HL-60 (cell line): ENCODE results near the gene MICAL2.

ENCODE experiments used
- DNase-seq, 2 experiments: peaks; one replicate each; pipeline ENCODE4 v3.0.0-alpha.2; 2010 to 2020; ENCODE audit warnings: low read depth in 1 of 2, low spot score in 1 of 2
- H3K27ac ChIP-seq: fragments of 250-450 bp; sonication (Bioruptor Pico); replicated peaks from 2 replicates; pipeline ENCODE4 v1.5.1; 2020; ENCODE audit warnings: mild to moderate bottlenecking, moderate library complexity
- H3K27me3 ChIP-seq: fragments of 250-450 bp; sonication (Bioruptor Pico); 2 replicates; pipeline ENCODE4 v1.5.1; 2021; ENCODE audit warnings: mild to moderate bottlenecking, moderate library complexity; ENCODE audit not compliant: insufficient read depth, poor library complexity, severe bottlenecking
- H3K4me3 ChIP-seq: replicated peaks from 2 replicates; pipeline ENCODE4 v1.5.1; 2011; ENCODE audit warnings: mild to moderate bottlenecking, control low read depth, low read length; ENCODE audit not compliant: insufficient read depth
- CTCF ChIP-seq: IDR thresholded peaks from one replicate; pipeline ENCODE4 v1.5.1; 2011; ENCODE audit warnings: low read length, control low read depth, inconsistent platforms; ENCODE audit not compliant: insufficient read depth
- GABPA ChIP-seq: IDR thresholded peaks from 2 replicates; pipeline ENCODE4 v1.6.1; 2012; ENCODE audit warnings: low read depth
- POLR2AphosphoS5 ChIP-seq: IDR thresholded peaks from 2 replicates; pipeline ENCODE4 v1.6.1; 2012; ENCODE audit warnings: low read depth
- SPI1 ChIP-seq: IDR thresholded peaks from 2 replicates; pipeline ENCODE4 v1.6.1; 2012; ENCODE audit warnings: low read depth, mild to moderate bottlenecking, borderline replicate concordance
- TF ChIP-seq, protein P1 (sequence below): IDR thresholded peaks from 2 replicates; pipeline ENCODE4 v1.6.1; 2012; ENCODE audit warnings: low read depth; ENCODE audit not compliant: insufficient replicate concordance

Gene MICAL2

DNA sequence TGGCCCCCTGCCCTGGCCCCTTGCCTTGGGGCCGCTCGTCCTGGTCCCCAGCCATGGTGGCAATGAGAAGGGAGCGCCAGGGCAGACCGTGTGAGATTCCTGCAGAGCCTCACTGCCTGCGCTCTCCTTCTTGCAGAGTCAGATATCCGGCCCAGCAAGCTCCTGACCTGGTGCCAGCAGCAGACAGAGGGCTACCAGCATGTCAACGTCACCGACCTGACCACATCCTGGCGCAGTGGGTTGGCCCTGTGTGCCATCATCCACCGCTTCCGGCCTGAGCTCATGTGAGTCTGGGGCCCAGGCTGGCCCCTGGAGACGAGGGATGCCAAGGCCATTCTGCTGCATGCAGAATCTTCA lies 114.1 kb downstream of the MICAL2 start:
- DNase-seq: peak; percentile 71 to 93
- Histone ChIP-seq H3K27ac (peak overlapping the region; percentile 82), H3K27me3 (no peaks in the 10 kb centered on the region), H3K4me3 (no peak overlapping the region)
- TF ChIP-seq POLR2AphosphoS5: peak; percentile 81
- TF ChIP-seq SPI1: no peak
- TF ChIP-seq GABPA: peak; percentile 82
- TF ChIP-seq, protein P1, sequence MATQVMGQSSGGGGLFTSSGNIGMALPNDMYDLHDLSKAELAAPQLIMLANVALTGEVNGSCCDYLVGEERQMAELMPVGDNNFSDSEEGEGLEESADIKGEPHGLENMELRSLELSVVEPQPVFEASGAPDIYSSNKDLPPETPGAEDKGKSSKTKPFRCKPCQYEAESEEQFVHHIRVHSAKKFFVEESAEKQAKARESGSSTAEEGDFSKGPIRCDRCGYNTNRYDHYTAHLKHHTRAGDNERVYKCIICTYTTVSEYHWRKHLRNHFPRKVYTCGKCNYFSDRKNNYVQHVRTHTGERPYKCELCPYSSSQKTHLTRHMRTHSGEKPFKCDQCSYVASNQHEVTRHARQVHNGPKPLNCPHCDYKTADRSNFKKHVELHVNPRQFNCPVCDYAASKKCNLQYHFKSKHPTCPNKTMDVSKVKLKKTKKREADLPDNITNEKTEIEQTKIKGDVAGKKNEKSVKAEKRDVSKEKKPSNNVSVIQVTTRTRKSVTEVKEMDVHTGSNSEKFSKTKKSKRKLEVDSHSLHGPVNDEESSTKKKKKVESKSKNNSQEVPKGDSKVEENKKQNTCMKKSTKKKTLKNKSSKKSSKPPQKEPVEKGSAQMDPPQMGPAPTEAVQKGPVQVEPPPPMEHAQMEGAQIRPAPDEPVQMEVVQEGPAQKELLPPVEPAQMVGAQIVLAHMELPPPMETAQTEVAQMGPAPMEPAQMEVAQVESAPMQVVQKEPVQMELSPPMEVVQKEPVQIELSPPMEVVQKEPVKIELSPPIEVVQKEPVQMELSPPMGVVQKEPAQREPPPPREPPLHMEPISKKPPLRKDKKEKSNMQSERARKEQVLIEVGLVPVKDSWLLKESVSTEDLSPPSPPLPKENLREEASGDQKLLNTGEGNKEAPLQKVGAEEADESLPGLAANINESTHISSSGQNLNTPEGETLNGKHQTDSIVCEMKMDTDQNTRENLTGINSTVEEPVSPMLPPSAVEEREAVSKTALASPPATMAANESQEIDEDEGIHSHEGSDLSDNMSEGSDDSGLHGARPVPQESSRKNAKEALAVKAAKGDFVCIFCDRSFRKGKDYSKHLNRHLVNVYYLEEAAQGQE: no peak
- TF ChIP-seq CTCF: no peak

DNA sequence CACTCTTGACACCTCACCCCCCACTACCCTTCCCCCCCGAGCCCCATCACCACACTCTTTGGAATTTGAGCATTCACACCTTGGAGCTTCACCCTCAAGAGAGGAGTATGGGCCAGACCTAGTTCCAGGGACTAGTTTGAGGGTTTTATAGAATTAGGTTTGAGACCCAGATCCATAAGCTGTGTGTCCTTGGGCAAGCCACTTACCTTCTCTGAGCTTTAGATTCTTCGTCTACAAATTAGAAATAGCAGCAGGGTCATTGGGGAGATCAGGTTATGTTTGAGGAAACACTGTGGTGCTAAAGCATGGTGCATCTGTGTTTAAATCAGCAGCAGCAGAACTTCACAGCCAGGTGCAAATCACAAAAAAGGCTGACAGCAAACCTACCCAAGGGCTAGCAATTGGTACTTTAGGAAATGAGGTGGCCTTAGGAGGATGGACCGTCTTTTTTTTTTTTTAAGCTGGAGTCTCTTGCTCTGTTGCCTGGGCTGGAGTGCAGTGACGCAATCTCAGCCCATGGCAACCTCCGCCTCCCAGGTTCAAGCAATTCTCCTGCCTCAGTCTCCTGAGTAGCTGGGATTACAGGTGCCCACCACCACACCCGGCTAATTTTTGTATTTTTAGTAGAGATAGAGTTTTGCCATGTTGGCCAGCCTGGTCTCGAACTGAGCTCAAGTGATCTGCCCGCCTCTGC lies 114.8 kb downstream of the MICAL2 start:
- TF ChIP-seq GABPA (no peak), SPI1 (no peak), POLR2AphosphoS5 (no peak), CTCF (no peak)
- TF ChIP-seq, protein P1: no peak
- Histone ChIP-seq H3K4me3 (no peak overlapping the region), H3K27me3 (no peaks in the 10 kb centered on the region), H3K27ac (peak overlapping the region; percentile 82)
- no peak for DNase-seq

- Histone ChIP-seq H3K4me3 (no peak overlapping the region), H3K27me3 (no peaks in the 10 kb centered on the region), H3K27ac (no peak overlapping the region)
- no peak for TF ChIP-seq CTCF
- no peak for DNase-seq
Measured at GRCh38 chr11:12226093-12226492, 115.7 kb downstream of the MICAL2 start.
